Upper lobe of right lung (tissue), 1 donor: Measurements from ENCODE around the gene AGO3. TPM values are rescaled to one million over a fixed set of nuclear protein-coding genes. Genes with fewer than 3 reads are reported as not detected.
"Not testable (repeated sequence)": the region's sequence is repeated elsewhere in the genome, so short reads cannot be mapped to it uniquely, and the experiment has no call there.

Experiments
- ATAC-seq: fragments of 200-7000 bp; cut with Tn5 transposase; one replicate; pipeline ENCODE4 v1.9.1; 2020; ENCODE audit warnings: mild to moderate bottlenecking, moderate library complexity
- DNase-seq: peaks from one replicate; pipeline ENCODE4 v3.0.0-alpha.2; 2020
- H3K27ac ChIP-seq: fragments of 200-600 bp; one replicate; pipeline ENCODE4 v1.8.0; 2022
- H3K27me3 ChIP-seq: fragments of 200-600 bp; one replicate; pipeline ENCODE4 v1.8.0; 2022; ENCODE audit warnings: mild to moderate bottlenecking
- H3K36me3 ChIP-seq: fragments of 200-600 bp; one replicate; pipeline ENCODE4 v1.8.0; 2022
- H3K4me1 ChIP-seq: fragments of 200-600 bp; one replicate; pipeline ENCODE4 v1.8.0; 2022
- H3K4me3 ChIP-seq: fragments of 200-600 bp; one replicate; pipeline ENCODE4 v1.8.0; 2022; ENCODE audit warnings: mild to moderate bottlenecking
- H3K9me3 ChIP-seq: fragments of 200-600 bp; one replicate; pipeline ENCODE4 v1.8.0; 2022
- intact Hi-C: fragments of 100-400 bp; cut with DNase I; formaldehyde crosslinking; loops from one replicate; pipeline ENCODE4 v1.11.0; 2022
- total RNA-seq: library from RNA; stranded (reverse); fragmentation: NEBNext Ultra II Directional; extraction: Animal tissue kit (Norgen Biotek cat#: 25700); gene quantifications from one replicate; pipeline ENCODE4 v1.2.1, GENCODE V29; 2021
- TF ChIP-seq, protein P1 (sequence below): fragments of 200-600 bp; IDR thresholded peaks from one replicate; pipeline ENCODE4 v1.8.0; 2022; ENCODE audit warnings: antibody characterized with exemption
- donor health status: DM: no; HTN: yes; CAD: no; lungs with severe emphysema.

AGO3 gene
- total RNA-seq, 1 donor from 2014 or later: 34.1 TPM

DNA sequence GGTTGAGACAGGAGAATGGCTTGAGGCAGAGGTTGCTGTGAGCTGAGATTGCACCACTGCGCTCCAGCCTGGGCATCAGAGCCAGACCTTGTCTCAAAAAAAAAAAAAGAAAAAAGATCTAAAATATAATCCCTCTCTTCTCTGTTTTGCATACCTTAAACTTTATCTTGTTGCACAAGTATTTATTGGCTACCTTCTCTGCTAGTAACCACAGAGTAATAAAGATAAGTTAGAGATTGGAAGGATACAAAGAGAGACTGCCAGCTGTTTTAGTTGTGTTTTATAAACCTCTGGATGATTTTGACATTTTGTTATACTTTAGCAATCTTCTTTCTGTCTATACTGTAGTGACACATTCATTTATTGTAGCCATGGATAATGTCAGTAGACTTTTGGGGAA lies 27.7 kb downstream of the AGO3 start:
- Histone ChIP-seq H3K4me3 (no peak overlapping the region), H3K9me3 (no peaks in the 10 kb centered on the region), H3K4me1 (no peaks in the 10 kb centered on the region), H3K27me3 (no peaks in the 10 kb centered on the region), H3K27ac (no peak overlapping the region), H3K36me3 (no peaks in the 10 kb centered on the region)
- TF ChIP-seq, protein P1, sequence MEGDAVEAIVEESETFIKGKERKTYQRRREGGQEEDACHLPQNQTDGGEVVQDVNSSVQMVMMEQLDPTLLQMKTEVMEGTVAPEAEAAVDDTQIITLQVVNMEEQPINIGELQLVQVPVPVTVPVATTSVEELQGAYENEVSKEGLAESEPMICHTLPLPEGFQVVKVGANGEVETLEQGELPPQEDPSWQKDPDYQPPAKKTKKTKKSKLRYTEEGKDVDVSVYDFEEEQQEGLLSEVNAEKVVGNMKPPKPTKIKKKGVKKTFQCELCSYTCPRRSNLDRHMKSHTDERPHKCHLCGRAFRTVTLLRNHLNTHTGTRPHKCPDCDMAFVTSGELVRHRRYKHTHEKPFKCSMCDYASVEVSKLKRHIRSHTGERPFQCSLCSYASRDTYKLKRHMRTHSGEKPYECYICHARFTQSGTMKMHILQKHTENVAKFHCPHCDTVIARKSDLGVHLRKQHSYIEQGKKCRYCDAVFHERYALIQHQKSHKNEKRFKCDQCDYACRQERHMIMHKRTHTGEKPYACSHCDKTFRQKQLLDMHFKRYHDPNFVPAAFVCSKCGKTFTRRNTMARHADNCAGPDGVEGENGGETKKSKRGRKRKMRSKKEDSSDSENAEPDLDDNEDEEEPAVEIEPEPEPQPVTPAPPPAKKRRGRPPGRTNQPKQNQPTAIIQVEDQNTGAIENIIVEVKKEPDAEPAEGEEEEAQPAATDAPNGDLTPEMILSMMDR: no peak
- DNase-seq: no peak
- no peak for ATAC-seq
- intact Hi-C loops: no loop called here

DNA sequence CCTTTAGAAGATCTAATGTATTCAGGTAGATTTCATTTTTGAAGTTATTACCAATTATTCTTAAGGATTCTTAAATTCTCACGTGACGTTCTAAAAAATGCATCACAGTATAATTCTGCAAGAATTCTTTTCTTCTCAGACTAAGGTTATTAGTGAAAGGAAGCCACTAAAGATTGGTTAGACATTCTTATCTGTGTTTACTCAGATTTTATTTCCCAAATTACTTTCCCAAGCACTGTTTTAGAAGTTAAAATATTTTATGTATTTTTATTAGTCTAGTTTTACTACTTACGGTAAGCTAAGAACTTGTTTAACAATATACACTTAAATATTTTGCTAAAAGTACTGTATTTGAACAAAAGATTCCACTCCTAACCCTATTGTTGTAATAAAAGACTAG lies 28.4 kb downstream of the AGO3 start:
- Histone ChIP-seq H3K4me3 (no peak overlapping the region), H3K27me3 (no peaks in the 10 kb centered on the region), H3K36me3 (no peaks in the 10 kb centered on the region), H3K9me3 (no peaks in the 10 kb centered on the region), H3K27ac (no peak overlapping the region), H3K4me1 (no peaks in the 10 kb centered on the region)
- DNase-seq: no peak
- TF ChIP-seq, protein P1: no peak
- intact Hi-C loops: no loop called here
- ATAC-seq: no peak

DNA sequence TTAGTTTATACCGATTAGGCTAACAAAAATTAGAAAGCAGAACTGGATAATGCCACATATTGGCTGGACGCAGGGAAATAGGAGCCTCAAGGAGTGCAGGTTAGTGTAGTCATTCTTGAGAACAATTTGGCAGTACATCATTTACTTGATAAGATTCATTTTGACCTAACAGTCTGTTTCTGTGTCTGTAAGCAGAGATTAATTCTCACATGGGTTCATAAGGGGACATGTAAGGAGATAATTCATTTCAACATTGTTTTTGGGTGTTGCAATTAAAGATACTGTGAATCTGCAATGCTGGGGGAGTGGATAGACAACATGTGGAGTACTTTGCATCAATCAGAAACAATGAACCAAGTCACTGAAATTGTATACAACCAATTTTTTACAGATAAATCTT lies 32.0 kb downstream of the AGO3 start:
- Histone ChIP-seq H3K36me3 (peaks cover 11% of the 10 kb centered on the region), H3K4me3 (no peak overlapping the region), H3K27me3 (no peaks in the 10 kb centered on the region), H3K9me3 (no peaks in the 10 kb centered on the region), H3K4me1 (no peaks in the 10 kb centered on the region), H3K27ac (no peak overlapping the region)
- intact Hi-C loops: no loop called here
- ATAC-seq (no peak), DNase-seq (no peak)
- TF ChIP-seq, protein P1: no peak

DNA sequence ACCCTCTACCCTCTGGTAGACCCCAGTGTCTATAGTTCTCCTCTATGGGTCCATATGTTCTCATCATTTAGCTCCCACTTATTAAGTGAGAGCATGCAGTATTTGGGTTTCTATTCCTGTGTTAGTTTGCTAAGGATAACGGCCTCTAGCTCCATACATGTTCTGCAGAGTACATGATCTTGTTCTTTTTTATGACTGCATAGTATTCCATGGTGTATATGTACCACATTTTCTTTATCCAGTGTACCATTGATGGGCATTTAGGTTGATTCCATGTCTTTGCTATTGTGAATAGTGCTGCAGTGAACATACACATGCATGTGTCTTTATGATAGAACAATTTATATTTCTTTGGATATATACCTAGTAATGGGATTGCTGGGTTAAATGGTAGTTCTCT lies 33.4 kb downstream of the AGO3 start:
- ATAC-seq, intact Hi-C loops, H3K4me1 ChIP-seq, H3K27ac ChIP-seq, H3K9me3 ChIP-seq, H3K4me3 ChIP-seq, DNase-seq, H3K27me3 ChIP-seq: not testable (repeated sequence)
- peaks cover 19% of the 10 kb centered on the region for H3K36me3 ChIP-seq

DNA sequence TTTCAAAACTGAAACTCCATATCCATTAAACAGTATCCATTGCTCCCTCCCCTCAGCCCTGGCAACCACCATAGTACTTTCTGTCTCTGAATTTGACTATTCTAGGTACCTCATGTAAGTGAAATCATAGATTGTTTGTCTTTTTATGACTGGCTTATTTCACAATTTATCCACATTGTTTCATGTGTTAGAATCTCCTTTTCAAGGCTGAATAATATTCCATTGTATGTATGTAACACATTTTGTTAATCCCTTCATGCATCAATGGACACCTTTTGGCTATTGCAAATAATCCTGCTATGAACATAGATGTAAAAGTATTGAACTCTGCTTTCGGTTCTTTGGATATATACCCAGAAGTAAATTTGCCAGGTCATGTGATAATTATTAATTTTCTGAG lies 37.5 kb downstream of the AGO3 start:
- DNase-seq (no peak), ATAC-seq (no peak)
- Histone ChIP-seq H3K9me3 (no peaks in the 10 kb centered on the region), H3K4me3 (no peak overlapping the region), H3K27ac (no peak overlapping the region), H3K27me3 (no peaks in the 10 kb centered on the region), H3K4me1 (no peaks in the 10 kb centered on the region), H3K36me3 (peaks cover 45% of the 10 kb centered on the region)
- intact Hi-C loops: no loop called here
- TF ChIP-seq, protein P1: no peak

DNA sequence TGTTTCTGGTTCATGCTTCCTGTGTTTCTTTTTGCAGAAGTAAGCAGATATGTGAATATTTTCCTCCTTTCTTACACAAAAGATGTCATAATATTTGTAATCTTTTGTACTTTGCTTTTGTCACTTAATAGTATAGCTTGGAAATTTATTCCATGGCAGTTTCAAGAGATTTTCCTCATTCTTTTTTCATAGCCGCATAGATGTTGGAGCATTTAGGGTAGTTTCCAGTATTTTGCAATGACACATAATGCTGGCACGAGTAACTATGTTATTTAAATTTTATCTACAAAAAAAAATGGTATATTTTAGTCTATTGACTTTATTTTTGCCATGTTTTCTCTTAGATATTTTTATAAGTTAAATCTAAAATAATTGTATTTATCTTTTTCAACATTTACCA lies 40.7 kb downstream of the AGO3 start:
- intact Hi-C loops: no loop called here
- Histone ChIP-seq H3K9me3 (no peaks in the 10 kb centered on the region), H3K27me3 (no peaks in the 10 kb centered on the region), H3K36me3 (peaks cover 66% of the 10 kb centered on the region), H3K27ac (no peak overlapping the region), H3K4me1 (no peaks in the 10 kb centered on the region), H3K4me3 (no peak overlapping the region)
- TF ChIP-seq, protein P1: no peak
- ATAC-seq (no peak), DNase-seq (no peak)

DNA sequence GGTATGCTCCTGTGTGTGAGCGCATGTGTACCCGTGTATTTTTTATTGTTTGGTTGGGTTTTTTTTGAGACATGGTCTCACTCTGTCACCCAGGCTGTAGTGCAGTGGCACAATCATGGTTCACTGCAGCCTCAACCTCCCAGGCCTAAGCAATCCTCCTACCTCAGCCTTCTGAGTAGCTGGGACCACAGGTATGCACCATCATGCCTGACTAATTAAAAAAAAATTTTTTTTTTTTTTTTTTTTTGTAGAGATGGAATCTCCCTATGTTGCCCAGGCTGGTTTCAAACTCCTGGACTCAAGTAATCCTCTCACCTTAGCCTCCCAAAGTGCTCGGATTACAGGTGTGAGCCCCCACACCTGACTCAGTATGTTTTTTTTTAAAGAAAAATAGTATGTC lies 41.7 kb downstream of the AGO3 start:
- intact Hi-C loops, H3K4me3 ChIP-seq, H3K27ac ChIP-seq, H3K27me3 ChIP-seq, H3K9me3 ChIP-seq, H3K4me1 ChIP-seq, ATAC-seq, DNase-seq: not testable (repeated sequence)
- peaks cover 62% of the 10 kb centered on the region for H3K36me3 ChIP-seq
